SK-N-DZ (cell line): ENCODE measurements around the gene KISS1R.

Experiments
- DNase-seq: peaks from one replicate; pipeline ENCODE4 v3.0.0-alpha.2; 2015; ENCODE audit warnings: low spot score

Gene KISS1R

GRCh38 chr19:936175-936546, 19.0 kb downstream of the KISS1R start:
- no peak for DNase-seq

DNA sequence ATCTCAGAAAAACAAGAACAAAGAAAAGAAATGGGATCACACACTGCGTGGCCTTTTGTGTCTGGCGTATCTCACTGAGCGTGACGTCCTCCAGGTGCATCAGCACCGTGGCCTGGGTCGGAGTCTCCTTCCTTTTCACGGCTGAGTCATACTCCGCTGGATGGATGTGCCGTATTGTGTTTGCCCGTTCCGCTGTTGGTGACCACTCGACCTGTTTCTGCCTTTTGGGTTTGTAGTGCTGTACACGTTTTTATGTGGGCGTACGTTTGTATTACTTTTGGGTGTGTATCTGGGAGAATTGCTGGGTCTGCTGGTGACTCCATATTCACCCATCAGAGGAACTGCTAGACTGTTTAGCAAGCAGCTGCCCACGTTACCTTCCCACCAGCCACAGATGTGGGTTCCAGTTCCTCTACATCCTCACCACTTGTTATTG, 20.1 kb downstream of the KISS1R start:
- DNase-seq, result no peak

DNA sequence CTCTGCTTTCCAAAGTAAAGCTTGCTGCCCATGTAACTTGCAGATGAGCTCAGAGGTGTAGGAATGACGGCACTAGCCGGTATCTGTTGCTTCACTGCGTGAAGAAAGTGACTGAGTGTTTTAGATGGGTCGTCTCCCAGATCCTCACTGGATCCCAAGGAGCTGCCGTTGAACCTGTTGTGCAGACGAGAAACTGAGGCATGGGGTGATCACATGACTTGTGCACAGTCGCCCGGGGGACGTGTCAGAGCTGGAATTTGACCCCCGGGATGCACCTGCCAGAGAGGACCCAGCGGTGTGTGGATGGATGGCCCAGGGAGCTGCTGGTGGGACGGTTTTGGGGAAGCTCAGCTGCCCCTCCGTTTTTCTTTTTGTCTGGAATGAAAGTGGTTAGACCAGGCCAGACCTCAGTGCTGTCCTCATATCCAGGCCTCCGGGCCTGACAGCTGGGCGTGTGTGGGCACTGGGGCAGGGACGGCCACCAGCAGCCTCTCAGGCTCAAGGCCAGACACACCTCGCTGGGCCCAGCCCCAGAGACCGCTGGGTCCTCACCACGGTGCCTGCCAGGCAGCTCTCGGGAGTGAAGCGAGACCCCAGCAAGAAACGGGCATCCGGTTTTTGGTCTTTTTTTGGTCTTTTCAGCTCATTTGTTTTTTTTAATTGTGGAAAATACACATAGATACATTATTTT, 21.2 kb downstream of the KISS1R start:
- no peak for DNase-seq

DNA sequence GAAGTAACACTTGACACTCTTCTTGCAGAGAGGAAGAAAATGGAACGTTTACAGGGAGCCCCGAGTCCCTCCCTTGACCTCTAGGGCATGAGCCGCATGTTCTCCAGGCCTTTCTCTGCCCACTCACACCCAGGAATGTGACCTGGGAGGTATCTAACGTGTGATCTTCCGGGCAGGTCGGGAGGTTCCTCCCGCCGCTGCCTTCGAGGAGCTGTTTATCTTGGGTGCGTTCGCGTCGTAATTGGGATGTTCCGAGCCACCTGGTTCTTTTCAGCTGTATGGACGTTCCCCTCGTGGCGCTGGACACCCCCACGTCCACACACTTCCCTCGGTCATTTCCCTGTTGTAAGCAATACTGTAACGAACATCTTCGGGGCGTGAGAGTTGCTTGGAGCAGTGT, 22.3 kb downstream of the KISS1R start:
- DNase-seq, result no peak

- DNase-seq, result no peak
These were observed 22.8 kb downstream of the KISS1R start for GRCh38 chr19:939922-940321.

GRCh38 chr19:940591-941291, 23.6 kb downstream of the KISS1R start:
- no peak for DNase-seq

DNA sequence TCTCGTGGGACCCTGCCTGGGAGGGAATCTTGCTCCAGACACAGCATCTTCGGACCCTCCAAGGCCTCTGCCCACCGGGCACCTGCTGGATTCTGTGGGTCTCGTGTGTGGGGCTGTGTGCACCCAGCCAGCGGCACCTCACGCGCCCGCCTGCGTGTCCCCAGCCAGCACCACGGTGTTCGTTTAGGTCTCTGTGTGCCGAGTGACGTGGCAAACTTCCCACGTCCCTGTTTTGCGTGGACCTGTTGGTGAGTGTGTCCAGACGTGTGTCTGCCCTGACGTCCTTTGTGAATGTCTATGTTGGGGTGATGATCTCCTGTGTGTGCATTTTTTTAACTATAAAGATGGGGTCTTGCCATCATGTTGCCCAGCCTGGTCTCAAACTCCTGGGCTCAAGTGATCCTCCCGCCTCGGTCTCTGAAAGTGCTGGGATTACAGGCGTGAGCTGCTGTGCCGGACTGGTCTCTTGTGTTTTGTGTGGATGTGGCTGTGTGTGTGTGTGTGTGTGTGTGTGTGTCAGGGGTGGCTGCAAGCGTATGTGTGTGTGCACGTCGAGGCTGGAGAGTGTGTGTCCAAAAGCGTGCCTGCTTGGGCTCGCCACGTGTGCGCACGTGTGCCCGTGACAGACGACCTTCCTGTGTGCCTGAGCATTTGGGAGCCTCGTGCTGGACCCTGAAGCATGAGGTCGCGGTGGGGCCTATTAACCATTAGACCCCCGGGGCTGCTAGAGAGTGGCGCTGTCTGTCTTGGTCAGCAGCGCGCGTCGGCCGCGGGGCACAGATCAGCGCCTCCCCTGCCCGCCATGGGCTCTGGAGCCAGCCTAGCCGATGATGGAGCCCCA, 24.4 kb downstream of the KISS1R start:
- DNase-seq, result no peak

DNA sequence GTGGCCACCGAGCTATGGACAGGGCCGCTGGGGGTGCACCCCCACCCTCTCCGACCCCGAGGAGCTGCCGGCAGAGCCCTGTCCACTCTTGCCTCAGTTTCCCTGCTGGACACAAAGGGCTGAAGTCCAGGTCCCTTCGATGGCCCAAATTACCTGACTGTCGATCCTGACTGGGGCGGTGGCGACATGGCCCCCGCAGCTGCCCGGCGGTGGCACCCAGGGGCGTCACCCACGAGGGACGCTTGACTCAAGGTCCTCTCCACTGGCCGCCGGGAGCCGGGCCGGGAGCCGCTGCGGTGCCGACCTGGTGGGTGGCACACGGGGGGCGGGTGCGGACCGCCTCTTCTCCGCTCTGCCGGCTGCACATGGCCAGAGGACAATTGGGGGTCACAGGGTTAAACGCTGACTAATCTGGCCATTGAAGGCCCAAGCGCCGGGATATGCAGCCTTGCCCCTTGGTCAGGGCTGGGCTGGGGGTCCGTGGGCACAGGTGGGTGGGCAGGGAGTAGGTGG, 25.1 kb downstream of the KISS1R start:
- no peak for DNase-seq

GRCh38 chr19:943551-944170, 26.5 kb downstream of the KISS1R start:
- DNase-seq, result no peak

- DNase-seq, result peak; percentile 66
These were observed 27.0 kb downstream of the KISS1R start for GRCh38 chr19:944171-944567.

GRCh38 chr19:944663-945241, 27.6 kb downstream of the KISS1R start:
- no peak for DNase-seq

DNA sequence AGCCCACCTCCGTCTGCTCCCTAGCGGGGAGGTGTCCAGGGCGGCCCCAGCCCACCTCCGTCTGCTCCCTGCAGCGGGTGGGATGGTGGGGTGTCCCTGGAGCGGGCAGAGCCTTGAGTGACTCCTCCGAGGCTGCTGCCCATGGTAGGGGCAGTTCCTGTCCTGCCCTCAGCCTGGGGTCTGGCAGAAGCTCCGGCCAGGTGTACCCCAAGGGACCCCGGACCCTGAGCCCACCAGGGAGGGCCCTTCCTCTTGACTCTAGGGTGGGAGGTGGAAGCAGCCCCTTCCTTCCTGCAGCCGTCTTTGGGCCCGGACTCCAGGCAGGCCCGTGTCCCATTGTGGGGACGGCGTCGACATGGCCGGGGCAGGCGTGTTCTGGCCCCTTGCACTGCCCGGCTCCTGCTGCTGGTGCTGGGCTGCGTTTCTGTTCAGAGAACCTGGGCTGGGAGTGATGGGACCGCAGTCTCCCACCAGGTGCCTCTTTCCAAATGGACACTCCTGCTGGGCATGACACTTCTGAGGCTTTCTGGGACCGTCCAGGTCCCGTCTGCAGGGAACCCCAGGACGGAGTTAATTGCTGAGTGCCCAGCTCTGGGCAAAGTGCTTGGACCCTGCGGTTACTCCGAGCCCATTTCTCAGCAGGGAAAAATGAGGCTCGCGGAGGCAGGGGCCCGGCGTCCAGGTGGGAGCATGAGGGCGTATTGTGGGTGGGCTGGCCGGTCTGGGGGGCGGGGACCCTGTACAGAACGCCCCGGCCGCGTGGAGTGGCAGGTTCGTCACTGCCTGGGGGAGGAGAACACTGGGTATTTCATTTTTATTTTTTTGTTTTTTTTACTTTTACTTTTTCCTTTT, 28.5 kb downstream of the KISS1R start:
- DNase-seq, result no peak

DNA sequence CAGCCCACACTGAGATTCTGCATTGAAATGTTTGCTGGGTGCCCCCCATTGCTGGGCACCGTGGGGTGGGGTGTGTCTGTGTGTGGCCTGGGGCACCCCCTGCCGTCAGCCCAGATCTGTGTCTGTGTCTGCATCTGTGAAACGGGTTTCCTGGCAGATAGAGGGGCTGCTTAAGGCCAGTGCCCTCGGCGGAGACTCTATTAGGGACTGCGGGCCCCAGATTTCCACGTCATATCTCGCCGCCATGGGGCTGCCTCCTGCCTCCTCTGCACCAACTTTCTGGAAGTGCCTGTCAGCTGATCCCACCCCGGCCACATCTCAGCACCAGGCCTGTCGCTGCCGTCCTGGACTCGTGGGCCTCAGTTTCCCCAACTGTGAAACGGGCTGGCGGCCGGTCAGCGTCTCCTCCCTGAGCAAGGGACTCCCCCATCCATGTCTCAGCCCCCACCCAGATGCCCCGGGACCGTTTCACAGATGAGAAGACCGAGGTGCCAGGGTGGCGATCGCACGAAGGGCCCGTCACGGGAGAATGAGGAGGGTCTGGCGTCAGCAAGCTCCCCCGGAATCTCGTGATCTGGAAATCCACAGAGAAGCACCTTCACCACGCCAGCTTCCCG, 30.1 kb downstream of the KISS1R start:
- no peak for DNase-seq

- no peak for DNase-seq
These were observed 30.8 kb downstream of the KISS1R start for GRCh38 chr19:947707-948539.

- no peak for DNase-seq
These were observed 31.8 kb downstream of the KISS1R start for GRCh38 chr19:948842-949496.

GRCh38 chr19:950352-951066, 33.4 kb downstream of the KISS1R start:
- no peak for DNase-seq

- no peak for DNase-seq
These were observed 35.0 kb downstream of the KISS1R start for GRCh38 chr19:952049-952679.
